ENCODE data around the gene RARRES2. TPM values are rescaled to one million over a fixed set of nuclear protein-coding genes. Genes with fewer than 3 reads are reported as not detected.

RARRES2 gene
- total RNA-seq, 1 experiment from 2014 or later = 2.1 TPM

DNA sequence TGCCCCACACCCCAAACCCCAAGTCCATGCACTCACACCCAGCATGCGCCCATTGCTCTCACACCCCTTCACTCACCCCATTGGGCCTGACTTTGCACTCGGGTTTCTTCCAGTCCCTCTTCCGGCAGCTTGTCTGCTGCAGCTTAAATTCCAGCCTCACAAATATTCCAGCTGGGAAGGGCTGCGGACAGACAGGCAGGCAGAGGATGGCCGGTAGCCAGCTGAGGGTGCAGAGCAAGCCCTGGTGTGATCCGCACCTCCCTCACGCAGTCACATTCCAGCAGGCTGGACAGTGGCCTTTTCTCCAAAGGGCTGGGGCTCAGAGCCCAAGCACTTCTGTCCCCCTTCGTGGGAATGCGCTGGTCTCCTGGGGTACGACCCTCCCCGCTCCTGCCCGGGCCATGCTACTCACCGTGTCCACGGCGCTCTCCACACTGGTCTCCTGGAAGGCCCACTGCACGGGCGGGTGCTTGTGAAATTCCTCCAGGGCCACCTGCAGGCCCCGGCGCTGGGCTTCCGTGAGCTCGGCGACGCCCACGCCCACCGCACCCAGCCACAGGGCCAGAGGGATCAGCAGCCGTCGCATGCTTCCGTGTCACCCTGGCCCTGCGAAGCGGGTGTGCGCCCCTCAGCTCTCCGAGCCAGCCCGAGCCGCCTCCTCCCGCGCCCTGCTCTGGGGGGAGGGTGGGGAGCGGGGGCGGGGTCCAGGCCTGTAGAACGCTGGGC, 1.2 kb downstream of the RARRES2 start:
- no peaks in the 10 kb centered on the region for H3K9me2 ChIP-seq (ENCODE audit: insufficient read depth)
- H3K4me2 ChIP-seq (ENCODE audit: low read length) = no peak overlapping the region
- POLR2A ChIA-PET = no interaction called here
- H4K20me1 ChIP-seq (ENCODE audit: insufficient read depth) = no peaks in the 10 kb centered on the region
- CTCF ChIA-PET = no interaction called here
- no TSS peak for BruUV-seq (replicated peaks)
- no peak for DNase-seq (ENCODE audit: low read depth, low spot score)
- no peak overlapping the region for H3K4me3 ChIP-seq (replicated peaks in 1 of 2; ENCODE audit: low read depth in 1 of 2, low read length in 2 of 2)
- no peak overlapping the region for H3K9ac ChIP-seq (ENCODE audit: low read length)
- intact Hi-C loops (cut with micrococcal nuclease) = no loop called here
- RAD21 ChIA-PET (ENCODE audit: low non-redundant PET in 1 of 2, low total read pairs in 2 of 2, uncharacterized antibody in 2 of 2, unreplicated experiment in 2 of 2) = no interaction called here
- no peaks in the 10 kb centered on the region for H3K4me1 ChIP-seq (ENCODE audit: control insufficient read depth in 1 of 2, insufficient read depth in 2 of 2, low read length in 2 of 2)
- TF ChIP-seq EZH2phosphoT487 (IDR thresholded peaks at IDR 0.05; ENCODE audit: borderline replicate concordance) = no peak
- no peak for TF ChIP-seq EZH2 (IDR thresholded peaks at IDR 0.05)
- TF ChIP-seq, protein P1, sequence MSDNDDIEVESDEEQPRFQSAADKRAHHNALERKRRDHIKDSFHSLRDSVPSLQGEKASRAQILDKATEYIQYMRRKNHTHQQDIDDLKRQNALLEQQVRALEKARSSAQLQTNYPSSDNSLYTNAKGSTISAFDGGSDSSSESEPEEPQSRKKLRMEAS (IDR thresholded peaks at IDR 0.05) = no peak
- TF ChIP-seq JUND (IDR thresholded peaks at IDR 0.05) = no peak
- TF ChIP-seq RAD21 (IDR thresholded peaks at IDR 0.05; ENCODE audit: low read depth) = no peak
- no peak for TF ChIP-seq SP1 (IDR thresholded peaks at IDR 0.05; ENCODE audit: low read depth)
- TF ChIP-seq TCF7L2 (IDR thresholded peaks at IDR 0.05; ENCODE audit: borderline replicate concordance, extremely low read depth, insufficient read depth, insufficient read length) = no peak
- TF ChIP-seq CEBPB (IDR thresholded peaks at IDR 0.05; ENCODE audit: low read depth) = no peak
- no peak overlapping the region for H3K27ac ChIP-seq (ENCODE audit: low read depth, low read length)
- H3K9me3 ChIP-seq (ENCODE audit: control insufficient read depth in 1 of 2, insufficient read depth in 1 of 2, low read depth in 1 of 2, low read length in 2 of 2) = no peaks in the 10 kb centered on the region
- no peak overlapping the region for H2AFZ ChIP-seq (ENCODE audit: low read depth, low read length, poor library complexity, severe bottlenecking)
- no peaks in the 10 kb centered on the region for H3K79me2 ChIP-seq (ENCODE audit: insufficient read depth, low read length)
- H3K27me3 ChIP-seq (ENCODE audit: insufficient read depth, low read length) = no peaks in the 10 kb centered on the region
- ATAC-seq = no peak
- H3K36me3 ChIP-seq (ENCODE audit: control insufficient read depth in 1 of 2, insufficient read depth in 2 of 2, low read length in 2 of 2) = no peaks in the 10 kb centered on the region

DNA sequence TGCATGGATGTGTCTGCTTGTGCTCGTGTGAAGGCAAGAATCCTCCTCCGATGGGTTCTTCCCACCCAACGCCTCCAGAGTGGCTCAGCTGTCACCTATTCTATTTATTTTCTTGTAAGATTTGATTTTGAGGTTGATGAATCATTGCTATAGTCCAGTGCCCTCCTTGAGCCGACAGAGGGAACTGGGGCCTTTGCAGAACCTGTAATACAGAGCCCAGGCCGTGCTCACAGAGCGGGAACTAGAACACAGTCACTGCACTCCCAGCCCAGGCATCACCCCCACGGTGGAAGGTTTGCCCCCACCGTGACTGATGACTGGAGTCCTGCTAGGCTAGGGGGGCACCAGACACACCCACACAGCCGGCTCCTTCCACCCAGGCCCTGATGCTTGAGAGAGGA, 2.0 kb downstream of the RARRES2 start:
- Histone ChIP-seq H3K27me3 (ENCODE audit: insufficient read depth, low read length) (no peaks in the 10 kb centered on the region), H3K4me2 (ENCODE audit: low read length) (no peak overlapping the region)

More for the DNA sequence above, 2.0 kb downstream of the RARRES2 start:
- no peaks in the 10 kb centered on the region for H3K9me2 ChIP-seq (ENCODE audit: insufficient read depth)
- H3K79me2 ChIP-seq (ENCODE audit: insufficient read depth, low read length) = no peaks in the 10 kb centered on the region
- intact Hi-C loops (cut with micrococcal nuclease) = no loop called here
- H3K9me3 ChIP-seq (ENCODE audit: control insufficient read depth in 1 of 2, insufficient read depth in 1 of 2, low read depth in 1 of 2, low read length in 2 of 2) = no peaks in the 10 kb centered on the region
- ATAC-seq = no peak
- H3K9ac ChIP-seq (ENCODE audit: low read length) = no peak overlapping the region
- no peak for TF ChIP-seq CBX3 (IDR thresholded peaks at IDR 0.05; ENCODE audit: low read depth)
- TF ChIP-seq EZH2 (IDR thresholded peaks at IDR 0.05) = no peak
- TF ChIP-seq, protein P2, sequence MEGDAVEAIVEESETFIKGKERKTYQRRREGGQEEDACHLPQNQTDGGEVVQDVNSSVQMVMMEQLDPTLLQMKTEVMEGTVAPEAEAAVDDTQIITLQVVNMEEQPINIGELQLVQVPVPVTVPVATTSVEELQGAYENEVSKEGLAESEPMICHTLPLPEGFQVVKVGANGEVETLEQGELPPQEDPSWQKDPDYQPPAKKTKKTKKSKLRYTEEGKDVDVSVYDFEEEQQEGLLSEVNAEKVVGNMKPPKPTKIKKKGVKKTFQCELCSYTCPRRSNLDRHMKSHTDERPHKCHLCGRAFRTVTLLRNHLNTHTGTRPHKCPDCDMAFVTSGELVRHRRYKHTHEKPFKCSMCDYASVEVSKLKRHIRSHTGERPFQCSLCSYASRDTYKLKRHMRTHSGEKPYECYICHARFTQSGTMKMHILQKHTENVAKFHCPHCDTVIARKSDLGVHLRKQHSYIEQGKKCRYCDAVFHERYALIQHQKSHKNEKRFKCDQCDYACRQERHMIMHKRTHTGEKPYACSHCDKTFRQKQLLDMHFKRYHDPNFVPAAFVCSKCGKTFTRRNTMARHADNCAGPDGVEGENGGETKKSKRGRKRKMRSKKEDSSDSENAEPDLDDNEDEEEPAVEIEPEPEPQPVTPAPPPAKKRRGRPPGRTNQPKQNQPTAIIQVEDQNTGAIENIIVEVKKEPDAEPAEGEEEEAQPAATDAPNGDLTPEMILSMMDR (IDR thresholded peaks at IDR 0.05 in 2 of 3, conservative IDR thresholded peaks at IDR 0.05 in 1 of 3; ENCODE audit: borderline replicate concordance in 1 of 3, insufficient read depth in 1 of 3, low read depth in 2 of 3, low read length in 2 of 3) = no peak
- TF ChIP-seq CEBPB (IDR thresholded peaks at IDR 0.05; ENCODE audit: low read depth) = no peak
- TF ChIP-seq, protein P3, sequence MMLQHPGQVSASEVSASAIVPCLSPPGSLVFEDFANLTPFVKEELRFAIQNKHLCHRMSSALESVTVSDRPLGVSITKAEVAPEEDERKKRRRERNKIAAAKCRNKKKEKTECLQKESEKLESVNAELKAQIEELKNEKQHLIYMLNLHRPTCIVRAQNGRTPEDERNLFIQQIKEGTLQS (IDR thresholded peaks at IDR 0.05) = no peak
- no peak for TF ChIP-seq EGR1 (IDR thresholded peaks at IDR 0.05; ENCODE audit: low read depth)
- no peak for TF ChIP-seq POLR2A (IDR thresholded peaks at IDR 0.05; ENCODE audit: borderline replicate concordance, extremely low read depth, insufficient read depth, insufficient read length)
- no peak for TF ChIP-seq POLR2AphosphoS5 (IDR thresholded peaks at IDR 0.05; ENCODE audit: low read depth, low read length)
- ChIA-PET POLR2A (no interaction called here), RAD21 (ENCODE audit: low non-redundant PET in 1 of 2, low total read pairs in 2 of 2, uncharacterized antibody in 2 of 2, unreplicated experiment in 2 of 2) (no interaction called here), CTCF (no interaction called here)
- H2AFZ ChIP-seq (ENCODE audit: low read depth, low read length, poor library complexity, severe bottlenecking) = no peak overlapping the region
- H3K4me3 ChIP-seq (replicated peaks in 1 of 2; ENCODE audit: low read depth in 1 of 2, low read length in 2 of 2) = no peak overlapping the region
- no peak overlapping the region for H3K27ac ChIP-seq (ENCODE audit: low read depth, low read length)
- H3K36me3 ChIP-seq (ENCODE audit: control insufficient read depth in 1 of 2, insufficient read depth in 2 of 2, low read length in 2 of 2) = no peaks in the 10 kb centered on the region
- H3K4me1 ChIP-seq (ENCODE audit: control insufficient read depth in 1 of 2, insufficient read depth in 2 of 2, low read length in 2 of 2) = no peaks in the 10 kb centered on the region
- DNase-seq (ENCODE audit: low read depth, low spot score) = no peak
- H4K20me1 ChIP-seq (ENCODE audit: insufficient read depth) = no peaks in the 10 kb centered on the region
- no TSS peak for BruUV-seq (replicated peaks)

Measured in HCT116 (cell line).